Measurements from ENCODE around the gene TUSC2.

TUSC2 gene

DNA sequence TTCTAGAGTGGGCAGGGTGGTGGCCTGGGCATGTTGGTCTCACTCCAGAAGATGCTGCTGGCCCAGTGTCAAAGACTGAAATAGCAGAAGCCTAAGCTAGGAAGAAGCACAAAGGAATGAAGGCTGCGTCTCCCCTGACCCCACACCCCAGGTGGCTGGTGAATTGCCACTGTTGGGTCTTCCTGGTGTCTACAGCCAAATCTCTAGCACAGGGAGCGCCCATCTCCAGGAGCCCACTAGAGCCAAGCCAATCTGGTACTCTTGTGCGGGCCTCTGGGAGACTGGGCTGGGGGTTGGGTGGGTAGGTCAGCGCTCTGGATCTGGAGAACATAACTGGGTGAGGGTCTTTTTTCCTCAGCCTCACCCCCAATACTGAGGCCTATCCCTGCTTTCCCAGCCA is 894 bp downstream of the TUSC2 start:
- peaks cover 13% of the 10 kb centered on the region for H3K36me3 ChIP-seq (ENCODE audit: control insufficient read depth, insufficient read depth, low read length)

DNA sequence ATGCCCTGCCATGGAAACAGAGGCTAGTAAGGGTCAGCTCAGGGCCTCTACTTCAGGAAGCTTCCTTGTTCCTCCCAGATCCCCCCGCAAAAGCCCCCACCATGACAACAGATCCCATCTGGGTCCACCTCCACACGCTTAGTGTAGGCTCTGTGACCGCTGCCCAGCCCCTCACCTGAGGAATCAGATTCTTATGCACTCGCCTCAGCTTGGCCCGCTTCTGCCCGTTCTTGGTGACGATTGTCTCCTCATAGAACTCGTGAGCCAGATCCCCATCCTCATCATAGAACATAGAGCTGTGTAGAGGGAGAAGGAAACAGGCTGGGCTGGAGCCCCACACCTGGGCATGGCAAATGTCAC is 1.9 kb downstream of the TUSC2 start:
- H3K27ac ChIP-seq (ENCODE audit: low read depth, low read length) = no peak overlapping the region
- H3K79me1 ChIP-seq (ENCODE audit: low read length) = peaks cover 6% of the 10 kb centered on the region
- H3K23ac ChIP-seq (ENCODE audit: low read length) = no peak overlapping the region
- no peak overlapping the region for H3K18ac ChIP-seq (ENCODE audit: low read length)
- no peak for DNase-seq
- H2BK15ac ChIP-seq (replicated peaks; ENCODE audit: low read depth) = no peak overlapping the region
- no peak overlapping the region for H3K4ac ChIP-seq (ENCODE audit: low read depth, low read length)
- H2BK5ac ChIP-seq (ENCODE audit: low read length) = no peak overlapping the region
- peaks cover 11% of the 10 kb centered on the region for H3K79me2 ChIP-seq (ENCODE audit: control insufficient read depth, insufficient read depth, low read length)
- no peak overlapping the region for H3K9ac ChIP-seq (ENCODE audit: low read length)
- H4K8ac ChIP-seq (ENCODE audit: low read depth, low read length) = no peak overlapping the region
- H3K36me3 ChIP-seq (ENCODE audit: control insufficient read depth, insufficient read depth, low read length) = peaks cover 10% of the 10 kb centered on the region
- no peak overlapping the region for H2BK120ac ChIP-seq (ENCODE audit: low read depth, low read length)
- no peak overlapping the region for H3K4me3 ChIP-seq (ENCODE audit: low read length)
- H4K5ac ChIP-seq (ENCODE audit: low read length) = no peak overlapping the region
- no peak overlapping the region for H2AK5ac ChIP-seq (ENCODE audit: low read length)
- H3K56ac ChIP-seq (ENCODE audit: low read length) = no peak overlapping the region
- H3K27me3 ChIP-seq (ENCODE audit: insufficient read depth, low read length, poor library complexity) = no peaks in the 10 kb centered on the region
- no CpG with 5 or more reads among the region's 8 CpGs for WGBS (ENCODE audit: extremely low coverage, insufficient coverage, low lambda C conversion rate)
- no peak overlapping the region for H3K4me2 ChIP-seq (ENCODE audit: low read length)
- H3K4me1 ChIP-seq (ENCODE audit: control insufficient read depth, low read depth, low read length) = peaks cover 7% of the 10 kb centered on the region

More for the DNA sequence above, 894 bp downstream of the TUSC2 start:
- WGBS (ENCODE audit: extremely low coverage, insufficient coverage, low lambda C conversion rate) = no CpG with 5 or more reads among the region's 4 CpGs
- Histone ChIP-seq H3K4me3 (ENCODE audit: low read length) (peak overlapping the region; percentile 90), H3K23ac (ENCODE audit: low read length) (no peak overlapping the region), H4K5ac (ENCODE audit: low read length) (no peak overlapping the region), H3K27ac (ENCODE audit: low read depth, low read length) (no peak overlapping the region), H3K79me1 (ENCODE audit: low read length) (peaks cover 7% of the 10 kb centered on the region), H3K4ac (ENCODE audit: low read depth, low read length) (no peak overlapping the region), H3K27me3 (ENCODE audit: insufficient read depth, low read length, poor library complexity) (no peaks in the 10 kb centered on the region), H3K79me2 (ENCODE audit: control insufficient read depth, insufficient read depth, low read length) (peaks cover 11% of the 10 kb centered on the region), H2AK5ac (ENCODE audit: low read length) (no peak overlapping the region), H3K9ac (ENCODE audit: low read length) (peak overlapping the region; percentile 85), H3K18ac (ENCODE audit: low read length) (no peak overlapping the region), H3K56ac (ENCODE audit: low read length) (peak overlapping the region; percentile 91), H2BK120ac (ENCODE audit: low read depth, low read length) (no peak overlapping the region), H2BK15ac (replicated peaks; ENCODE audit: low read depth) (no peak overlapping the region), H2BK5ac (ENCODE audit: low read length) (no peak overlapping the region), H4K8ac (ENCODE audit: low read depth, low read length) (no peak overlapping the region), H3K4me1 (ENCODE audit: control insufficient read depth, low read depth, low read length) (peaks cover 7% of the 10 kb centered on the region), H3K4me2 (ENCODE audit: low read length) (peak overlapping the region; percentile 95)
- no peak for DNase-seq

DNA sequence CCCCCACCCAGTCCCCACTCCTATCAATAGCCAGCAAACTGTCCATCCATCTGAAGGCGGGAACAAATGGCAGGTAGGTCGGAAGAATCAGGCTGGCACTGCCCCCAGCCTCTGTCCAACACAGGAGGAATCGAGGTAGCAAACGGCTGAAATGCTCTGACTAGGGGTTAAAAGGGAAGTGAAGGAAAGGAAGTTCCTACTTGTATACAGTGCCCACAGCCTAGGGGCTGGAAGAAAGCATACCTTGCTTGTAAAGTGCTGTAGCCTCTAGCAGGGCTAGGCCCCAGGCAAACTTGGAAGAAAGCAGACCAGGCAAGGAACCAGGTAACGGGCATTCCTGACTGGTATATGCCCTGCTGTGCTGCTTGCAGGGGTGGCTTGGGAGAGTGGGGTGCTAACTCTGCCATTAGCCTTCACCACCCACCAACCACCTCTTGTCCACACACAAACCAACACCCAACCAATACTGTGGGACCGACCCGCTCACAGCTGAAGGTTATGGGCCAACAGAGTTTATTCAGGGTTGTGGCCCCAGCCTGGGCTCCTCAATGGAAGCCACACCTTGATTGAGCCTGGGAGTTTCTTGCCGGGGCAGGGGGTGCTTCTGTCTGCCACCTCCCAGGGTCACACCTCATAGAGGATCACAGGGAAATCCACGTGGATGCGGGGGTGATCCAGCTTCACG is 2.4 kb downstream of the TUSC2 start:
- no peak for DNase-seq
- Histone ChIP-seq H3K27ac (ENCODE audit: low read depth, low read length) (no peak overlapping the region), H3K23ac (ENCODE audit: low read length) (no peak overlapping the region), H3K79me2 (ENCODE audit: control insufficient read depth, insufficient read depth, low read length) (peaks cover 14% of the 10 kb centered on the region), H2BK15ac (replicated peaks; ENCODE audit: low read depth) (no peak overlapping the region), H3K27me3 (ENCODE audit: insufficient read depth, low read length, poor library complexity) (no peaks in the 10 kb centered on the region), H2AK5ac (ENCODE audit: low read length) (no peak overlapping the region), H3K4me3 (ENCODE audit: low read length) (no peak overlapping the region), H3K4me1 (ENCODE audit: control insufficient read depth, low read depth, low read length) (peaks cover 7% of the 10 kb centered on the region), H3K56ac (ENCODE audit: low read length) (no peak overlapping the region), H3K4me2 (ENCODE audit: low read length) (no peak overlapping the region), H3K4ac (ENCODE audit: low read depth, low read length) (no peak overlapping the region), H2BK5ac (ENCODE audit: low read length) (no peak overlapping the region), H4K8ac (ENCODE audit: low read depth, low read length) (no peak overlapping the region), H3K36me3 (ENCODE audit: control insufficient read depth, insufficient read depth, low read length) (peaks cover 8% of the 10 kb centered on the region), H2BK120ac (ENCODE audit: low read depth, low read length) (no peak overlapping the region), H3K9ac (ENCODE audit: low read length) (no peak overlapping the region), H4K5ac (ENCODE audit: low read length) (no peak overlapping the region), H3K18ac (ENCODE audit: low read length) (no peak overlapping the region), H3K79me1 (ENCODE audit: low read length) (peaks cover 8% of the 10 kb centered on the region)
- WGBS (ENCODE audit: extremely low coverage, insufficient coverage, low lambda C conversion rate) = no CpG with 5 or more reads among the region's 11 CpGs

DNA sequence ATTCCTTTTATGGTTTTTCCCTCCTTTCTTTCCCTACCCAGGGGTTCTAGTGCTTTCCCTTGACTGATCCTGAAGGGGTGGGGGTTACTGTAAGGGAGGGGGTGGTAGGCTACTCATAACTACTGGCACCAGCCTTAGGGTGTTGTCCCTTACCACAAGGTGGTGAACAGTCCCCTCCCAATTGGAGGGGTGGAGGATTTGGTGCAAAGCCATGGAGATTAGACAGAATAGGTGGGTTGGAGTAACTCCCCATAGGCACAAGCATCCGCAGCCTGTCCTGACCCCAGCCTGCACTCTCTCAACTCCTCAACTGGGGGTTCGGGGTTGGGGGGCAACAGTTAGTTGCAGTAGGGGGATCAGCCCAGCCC is 2.9 kb downstream of the TUSC2 start:
- Histone ChIP-seq H3K79me1 (ENCODE audit: low read length) (peaks cover 12% of the 10 kb centered on the region), H3K23ac (ENCODE audit: low read length) (no peak overlapping the region), H2AK5ac (ENCODE audit: low read length) (no peak overlapping the region), H2BK120ac (ENCODE audit: low read depth, low read length) (no peak overlapping the region), H3K4me3 (ENCODE audit: low read length) (no peak overlapping the region), H3K27ac (ENCODE audit: low read depth, low read length) (no peak overlapping the region), H4K8ac (ENCODE audit: low read depth, low read length) (no peak overlapping the region), H3K4me2 (ENCODE audit: low read length) (no peak overlapping the region), H3K9ac (ENCODE audit: low read length) (no peak overlapping the region), H3K4ac (ENCODE audit: low read depth, low read length) (no peak overlapping the region), H2BK5ac (ENCODE audit: low read length) (no peak overlapping the region), H3K79me2 (ENCODE audit: control insufficient read depth, insufficient read depth, low read length) (peaks cover 19% of the 10 kb centered on the region), H3K36me3 (ENCODE audit: control insufficient read depth, insufficient read depth, low read length) (peaks cover 6% of the 10 kb centered on the region), H3K4me1 (ENCODE audit: control insufficient read depth, low read depth, low read length) (peaks cover 11% of the 10 kb centered on the region), H2BK15ac (replicated peaks; ENCODE audit: low read depth) (no peak overlapping the region), H3K56ac (ENCODE audit: low read length) (no peak overlapping the region), H3K18ac (ENCODE audit: low read length) (no peak overlapping the region), H3K27me3 (ENCODE audit: insufficient read depth, low read length, poor library complexity) (no peaks in the 10 kb centered on the region), H4K5ac (ENCODE audit: low read length) (no peak overlapping the region)
- no CpG with 5 or more reads among the region's 2 CpGs for WGBS (ENCODE audit: extremely low coverage, insufficient coverage, low lambda C conversion rate)
- no peak for DNase-seq

DNA sequence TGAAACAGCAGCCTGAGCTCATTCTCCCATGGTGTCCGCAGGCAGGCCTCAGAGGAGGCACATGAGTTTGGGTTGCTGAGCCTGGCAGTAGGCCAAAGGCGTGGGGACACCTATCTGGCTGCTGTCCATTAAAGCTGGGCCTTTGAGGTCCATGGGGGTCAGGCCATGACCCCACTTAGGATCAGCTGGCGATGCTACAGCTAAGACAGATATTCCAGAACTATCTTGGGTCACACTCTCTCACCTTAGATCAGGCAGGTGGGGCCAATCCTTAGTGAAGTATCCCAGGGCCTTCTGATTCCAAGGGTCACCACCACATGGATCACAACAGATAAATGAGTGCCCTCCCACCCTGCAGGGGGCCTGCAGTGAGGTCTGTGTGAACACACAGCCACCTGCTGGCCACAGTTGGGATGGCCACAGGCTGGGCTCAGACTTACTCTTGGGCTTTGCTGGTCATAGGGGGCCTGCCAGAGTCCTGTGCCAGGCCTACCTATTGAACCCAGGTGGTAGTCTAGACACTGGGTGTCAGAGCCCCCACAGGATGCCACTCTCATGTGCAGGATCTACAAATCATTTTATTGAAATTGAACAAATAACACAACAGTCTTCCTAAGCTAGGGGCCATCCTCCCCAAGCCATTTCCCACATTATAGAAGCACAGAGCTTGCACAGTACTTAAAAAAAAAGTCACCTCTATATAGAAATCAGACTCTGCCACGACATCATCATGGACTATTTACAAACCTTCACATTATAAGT is 3.5 kb downstream of the TUSC2 start:
- Histone ChIP-seq H3K36me3 (ENCODE audit: control insufficient read depth, insufficient read depth, low read length) (peaks cover 8% of the 10 kb centered on the region), H3K9ac (ENCODE audit: low read length) (peak overlapping the region; percentile 2), H3K4ac (ENCODE audit: low read depth, low read length) (no peak overlapping the region), H2BK120ac (ENCODE audit: low read depth, low read length) (no peak overlapping the region), H3K79me2 (ENCODE audit: control insufficient read depth, insufficient read depth, low read length) (peaks cover 24% of the 10 kb centered on the region), H2BK15ac (replicated peaks; ENCODE audit: low read depth) (no peak overlapping the region), H3K18ac (ENCODE audit: low read length) (no peak overlapping the region), H3K79me1 (ENCODE audit: low read length) (peaks cover 18% of the 10 kb centered on the region), H2BK5ac (ENCODE audit: low read length) (no peak overlapping the region), H3K23ac (ENCODE audit: low read length) (no peak overlapping the region), H3K56ac (ENCODE audit: low read length) (peak overlapping the region; percentile 35), H4K8ac (ENCODE audit: low read depth, low read length) (no peak overlapping the region), H3K4me2 (ENCODE audit: low read length) (no peak overlapping the region), H3K4me3 (ENCODE audit: low read length) (no peak overlapping the region), H4K5ac (ENCODE audit: low read length) (no peak overlapping the region), H3K27ac (ENCODE audit: low read depth, low read length) (no peak overlapping the region), H3K27me3 (ENCODE audit: insufficient read depth, low read length, poor library complexity) (no peaks in the 10 kb centered on the region), H3K4me1 (ENCODE audit: control insufficient read depth, low read depth, low read length) (peaks cover 14% of the 10 kb centered on the region), H2AK5ac (ENCODE audit: low read length) (peak overlapping the region; percentile 20)
- WGBS (ENCODE audit: extremely low coverage, insufficient coverage, low lambda C conversion rate) = no CpG with 5 or more reads among the region's 4 CpGs
- peak; percentile 93 for DNase-seq
